DMS79 (cell line): ENCODE results near the gene KIFBP.
"Not testable (repeated sequence)": the region's sequence is repeated elsewhere in the genome, so short reads cannot be mapped to it uniquely, and the experiment has no call there.

Source experiments
- DNase-seq: peaks from one replicate; lab custom pipeline; 2025; lab: John Stamatoyannopoulos, UW

The KIFBP gene

DNA sequence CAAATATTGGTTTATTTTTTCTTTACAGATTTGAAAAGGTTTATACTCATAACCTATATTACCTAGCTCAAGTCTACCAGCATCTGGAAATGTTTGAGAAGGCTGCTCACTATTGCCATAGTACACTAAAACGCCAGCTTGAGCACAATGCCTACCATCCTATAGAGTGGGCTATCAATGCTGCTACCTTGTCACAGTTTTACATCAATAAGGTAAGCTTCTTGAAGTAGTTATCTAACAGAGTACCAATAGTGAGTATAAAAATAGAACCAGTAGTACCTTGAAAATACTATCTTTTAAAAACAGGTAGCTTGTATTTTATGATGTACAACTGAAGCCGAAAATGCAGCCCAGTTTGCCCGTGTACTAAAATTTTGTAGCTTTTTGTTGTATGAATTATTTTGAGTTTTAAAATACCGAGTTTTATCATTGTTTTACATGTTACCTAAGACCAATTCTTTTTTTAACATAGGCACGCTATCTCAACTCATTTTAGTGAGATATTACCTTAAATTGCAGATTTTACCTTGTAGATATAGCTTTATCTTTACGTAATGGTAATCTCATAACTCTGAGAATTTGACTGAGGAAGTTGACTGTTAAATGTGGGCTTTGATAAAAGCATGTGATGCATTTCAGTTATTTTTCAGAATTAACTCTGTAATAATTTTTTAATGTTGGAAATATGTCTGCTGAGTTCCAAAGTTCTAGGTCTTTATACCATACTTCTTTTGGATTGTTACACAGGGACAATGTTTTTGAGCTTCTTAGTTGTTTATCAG is 17.3 kb downstream of the KIFBP start:
- DNase-seq: no peak

GRCh38 chr10:69007260-69007659 is 18.7 kb downstream of the KIFBP start:
- DNase-seq: no peak

- DNase-seq: no peak
Measured at GRCh38 chr10:69009360-69009759, 20.8 kb downstream of the KIFBP start.

GRCh38 chr10:69010151-69010640 is 21.6 kb downstream of the KIFBP start:
- DNase-seq: no peak

DNA sequence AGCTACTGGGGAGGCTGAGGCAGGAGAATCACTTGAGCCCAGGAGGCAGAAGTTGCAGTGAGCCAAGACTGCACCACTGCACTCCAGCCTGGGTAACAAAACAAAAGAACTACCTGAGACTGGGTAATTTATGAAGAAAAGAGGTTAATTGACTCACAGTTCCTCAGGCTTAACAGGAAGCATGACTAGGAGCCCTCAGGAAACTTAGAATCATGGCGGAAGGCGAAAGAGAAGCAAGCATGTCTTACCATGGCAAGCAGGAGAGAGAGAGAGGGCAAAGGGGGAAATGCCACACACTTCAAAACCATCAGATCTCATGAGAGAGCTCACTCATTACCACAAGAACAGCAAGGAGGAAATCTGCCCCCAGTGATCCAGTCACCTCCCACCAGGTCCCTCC is 24.2 kb downstream of the KIFBP start:
- DNase-seq: not testable (repeated sequence)

GRCh38 chr10:69014171-69014570 is 25.6 kb downstream of the KIFBP start:
- DNase-seq: no peak

GRCh38 chr10:69018613-69019012 is 30.0 kb downstream of the KIFBP start:
- DNase-seq: no peak

DNA sequence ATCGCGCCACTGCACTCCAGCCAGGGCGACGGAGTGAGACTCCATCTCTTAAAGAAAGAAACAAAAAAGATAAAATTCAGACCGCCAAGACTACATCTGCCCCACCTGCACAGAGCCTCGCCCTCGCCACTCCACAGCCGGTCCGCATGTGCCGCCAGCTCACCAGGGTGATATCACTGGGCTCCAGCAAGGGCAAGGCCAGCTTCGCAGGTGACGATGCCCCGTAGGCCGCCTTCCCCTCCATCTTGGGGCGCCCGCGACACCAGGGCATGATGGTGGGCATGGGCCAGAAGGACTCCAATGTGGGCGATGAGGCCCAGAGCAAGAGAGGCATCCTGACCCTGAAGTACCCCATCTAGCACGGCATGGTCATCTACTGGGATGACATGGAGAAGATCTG is 34.0 kb downstream of the KIFBP start:
- no peak for DNase-seq

DNA sequence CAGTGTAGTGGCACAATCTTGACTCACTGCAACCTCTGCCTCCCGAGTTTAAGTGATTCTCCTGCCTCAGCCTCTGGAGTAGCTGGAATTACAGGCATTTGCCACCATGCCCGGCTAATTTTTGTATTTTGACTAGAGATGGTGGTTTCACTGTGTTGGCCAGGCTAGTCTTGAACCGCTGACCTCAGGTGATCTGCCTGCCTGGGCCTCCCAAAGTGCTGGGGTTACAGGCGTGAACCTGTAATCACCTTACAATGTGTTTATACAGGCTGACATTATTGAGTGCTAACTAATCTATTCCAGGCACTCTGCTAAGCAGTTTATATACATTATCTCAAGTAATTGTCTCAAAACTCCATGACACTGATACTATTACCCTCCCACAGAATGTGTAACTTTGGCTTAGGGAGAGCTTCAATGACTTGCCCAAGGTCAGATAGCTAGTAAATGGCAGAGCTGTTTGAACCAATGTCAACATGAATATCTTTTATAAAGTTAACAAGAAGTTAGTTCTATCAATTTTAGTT is 36.8 kb downstream of the KIFBP start:
- DNase-seq: no peak

- no peak for DNase-seq
Measured at GRCh38 chr10:69033256-69033655, 44.7 kb downstream of the KIFBP start.

GRCh38 chr10:69037489-69037888 is 48.9 kb downstream of the KIFBP start:
- no peak for DNase-seq

- not testable (repeated sequence) for DNase-seq
Measured at GRCh38 chr10:69040904-69041303, 52.3 kb downstream of the KIFBP start.

DNA sequence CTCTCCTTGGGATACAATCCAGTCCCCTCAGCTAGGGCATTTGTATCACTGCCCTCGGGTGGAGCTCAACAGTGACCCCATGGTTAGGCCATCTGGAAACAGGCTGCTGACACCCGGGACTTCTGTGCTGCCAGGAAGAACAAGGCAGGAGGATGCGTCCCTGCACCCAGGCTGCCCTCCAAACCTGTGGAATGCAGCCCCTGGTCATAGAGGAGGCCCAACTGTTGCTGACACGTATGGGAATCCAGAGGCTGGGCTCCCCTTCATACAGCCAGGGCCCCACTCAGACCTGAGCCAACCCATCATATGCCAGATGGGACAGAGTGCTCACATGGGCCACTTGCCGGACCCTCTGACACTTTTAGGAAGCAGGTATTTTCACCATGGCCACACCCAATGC is 53.8 kb downstream of the KIFBP start:
- no peak for DNase-seq

- DNase-seq: no peak
Measured at GRCh38 chr10:69042838-69043237, 54.2 kb downstream of the KIFBP start.

- no peak for DNase-seq
Measured at GRCh38 chr10:69043931-69044531, 55.4 kb downstream of the KIFBP start.

DNA sequence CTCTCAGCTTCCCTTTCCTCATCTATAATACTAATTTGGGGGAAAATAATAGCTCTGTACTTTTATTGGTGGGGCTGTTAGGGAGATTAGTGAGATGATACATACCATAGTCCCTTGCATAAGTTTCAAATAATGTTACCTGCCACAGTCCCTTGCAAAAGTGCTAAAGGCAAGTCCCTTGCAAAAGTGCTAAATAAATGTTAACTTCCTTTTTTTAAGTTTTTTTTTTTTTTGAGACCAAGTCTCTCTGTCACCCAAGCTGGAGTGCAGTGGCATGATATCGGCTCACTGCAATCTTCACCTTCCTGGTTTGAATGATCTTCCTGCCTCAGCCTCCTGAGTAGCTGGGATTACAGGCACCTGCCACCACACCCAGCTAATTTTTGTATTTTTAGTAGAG is 55.9 kb downstream of the KIFBP start:
- DNase-seq: no peak

- DNase-seq: no peak
Measured at GRCh38 chr10:69045441-69046300, 57.1 kb downstream of the KIFBP start.

DNA sequence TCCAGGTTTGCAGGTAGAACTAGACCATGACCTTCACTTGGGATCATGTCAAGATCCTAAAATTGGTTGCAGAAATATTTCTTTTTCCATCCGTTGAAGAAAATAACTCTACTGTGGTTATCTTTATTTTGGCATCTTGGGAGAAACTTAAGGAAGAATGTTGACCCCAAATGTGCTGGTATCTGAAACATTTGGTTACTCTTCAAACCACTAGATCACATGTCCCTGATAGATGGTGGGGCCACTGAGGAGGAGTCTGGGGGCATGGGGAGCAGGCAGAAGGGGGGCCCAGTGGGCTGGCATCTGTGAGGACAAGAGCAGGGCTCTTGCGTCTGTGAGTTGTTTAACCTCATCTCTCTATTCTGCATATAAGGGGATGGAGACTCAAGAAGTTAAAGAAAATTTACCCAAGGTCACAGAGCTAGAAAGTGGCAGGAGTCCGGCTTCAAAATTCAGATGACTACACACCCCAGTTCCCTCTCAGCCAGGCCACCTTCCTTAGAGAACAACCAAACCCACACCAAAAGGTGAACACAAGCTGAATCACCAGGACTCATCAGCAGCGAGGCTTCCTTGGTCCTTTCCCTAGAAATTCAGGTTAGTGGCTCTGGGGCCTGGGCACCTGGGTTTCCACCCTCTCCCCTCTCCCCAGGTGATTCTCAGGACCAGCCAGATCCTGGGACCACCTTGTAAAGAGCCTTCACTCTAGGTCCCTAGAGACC is 58.7 kb downstream of the KIFBP start:
- DNase-seq: no peak

- no peak for DNase-seq
Measured at GRCh38 chr10:69048103-69048502, 59.5 kb downstream of the KIFBP start.

DNA sequence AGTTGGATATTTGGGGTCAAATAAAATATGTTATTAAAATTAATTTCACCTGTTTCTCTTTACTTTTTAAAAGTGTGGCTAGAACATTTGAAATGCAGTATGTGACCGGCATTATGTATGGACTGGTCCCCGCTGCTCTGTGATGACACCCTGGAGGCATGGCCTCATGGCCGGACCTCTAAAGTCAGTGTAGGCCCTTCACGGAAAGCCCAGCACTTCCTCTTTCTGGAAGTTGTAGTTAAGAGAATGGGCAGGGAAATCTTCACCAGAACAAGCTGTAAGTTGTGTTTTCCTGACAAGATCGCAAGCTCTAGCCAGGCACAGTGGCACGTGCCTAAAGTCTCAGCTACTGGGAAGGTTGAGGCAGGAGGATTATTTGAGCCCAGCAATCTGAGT is 61.0 kb downstream of the KIFBP start:
- DNase-seq: no peak

GRCh38 chr10:69051303-69051702 is 62.7 kb downstream of the KIFBP start:
- DNase-seq: no peak
